UCSD-AML1 (cell line): ENCODE measurements around the gene MED12L.
"Not testable (repeated sequence)": the region's sequence is repeated elsewhere in the genome, so short reads cannot be mapped to it uniquely, and the experiment has no call there.

Experiments used
- DNase-seq: peaks from one replicate; lab custom pipeline; 2025; ENCODE audit not compliant: unreplicated experiment; lab: John Stamatoyannopoulos, UW

The MED12L gene, protein sequence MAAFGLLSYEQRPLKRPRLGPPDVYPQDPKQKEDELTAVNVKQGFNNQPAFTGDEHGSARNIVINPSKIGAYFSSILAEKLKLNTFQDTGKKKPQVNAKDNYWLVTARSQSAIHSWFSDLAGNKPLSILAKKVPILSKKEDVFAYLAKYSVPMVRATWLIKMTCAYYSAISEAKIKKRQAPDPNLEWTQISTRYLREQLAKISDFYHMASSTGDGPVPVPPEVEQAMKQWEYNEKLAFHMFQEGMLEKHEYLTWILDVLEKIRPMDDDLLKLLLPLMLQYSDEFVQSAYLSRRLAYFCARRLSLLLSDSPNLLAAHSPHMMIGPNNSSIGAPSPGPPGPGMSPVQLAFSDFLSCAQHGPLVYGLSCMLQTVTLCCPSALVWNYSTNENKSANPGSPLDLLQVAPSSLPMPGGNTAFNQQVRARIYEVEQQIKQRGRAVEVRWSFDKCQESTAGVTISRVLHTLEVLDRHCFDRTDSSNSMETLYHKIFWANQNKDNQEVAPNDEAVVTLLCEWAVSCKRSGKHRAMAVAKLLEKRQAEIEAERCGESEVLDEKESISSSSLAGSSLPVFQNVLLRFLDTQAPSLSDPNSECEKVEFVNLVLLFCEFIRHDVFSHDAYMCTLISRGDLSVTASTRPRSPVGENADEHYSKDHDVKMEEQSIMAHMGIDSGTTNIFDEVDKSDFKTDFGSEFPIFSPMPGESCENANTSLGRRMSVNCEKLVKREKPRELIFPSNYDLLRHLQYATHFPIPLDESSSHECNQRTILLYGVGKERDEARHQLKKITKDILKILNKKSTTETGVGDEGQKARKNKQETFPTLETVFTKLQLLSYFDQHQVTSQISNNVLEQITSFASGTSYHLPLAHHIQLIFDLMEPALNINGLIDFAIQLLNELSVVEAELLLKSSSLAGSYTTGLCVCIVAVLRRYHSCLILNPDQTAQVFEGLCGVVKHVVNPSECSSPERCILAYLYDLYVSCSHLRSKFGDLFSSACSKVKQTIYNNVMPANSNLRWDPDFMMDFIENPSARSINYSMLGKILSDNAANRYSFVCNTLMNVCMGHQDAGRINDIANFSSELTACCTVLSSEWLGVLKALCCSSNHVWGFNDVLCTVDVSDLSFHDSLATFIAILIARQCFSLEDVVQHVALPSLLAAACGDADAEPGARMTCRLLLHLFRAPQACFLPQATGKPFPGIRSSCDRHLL (N-terminal part only)

DNA sequence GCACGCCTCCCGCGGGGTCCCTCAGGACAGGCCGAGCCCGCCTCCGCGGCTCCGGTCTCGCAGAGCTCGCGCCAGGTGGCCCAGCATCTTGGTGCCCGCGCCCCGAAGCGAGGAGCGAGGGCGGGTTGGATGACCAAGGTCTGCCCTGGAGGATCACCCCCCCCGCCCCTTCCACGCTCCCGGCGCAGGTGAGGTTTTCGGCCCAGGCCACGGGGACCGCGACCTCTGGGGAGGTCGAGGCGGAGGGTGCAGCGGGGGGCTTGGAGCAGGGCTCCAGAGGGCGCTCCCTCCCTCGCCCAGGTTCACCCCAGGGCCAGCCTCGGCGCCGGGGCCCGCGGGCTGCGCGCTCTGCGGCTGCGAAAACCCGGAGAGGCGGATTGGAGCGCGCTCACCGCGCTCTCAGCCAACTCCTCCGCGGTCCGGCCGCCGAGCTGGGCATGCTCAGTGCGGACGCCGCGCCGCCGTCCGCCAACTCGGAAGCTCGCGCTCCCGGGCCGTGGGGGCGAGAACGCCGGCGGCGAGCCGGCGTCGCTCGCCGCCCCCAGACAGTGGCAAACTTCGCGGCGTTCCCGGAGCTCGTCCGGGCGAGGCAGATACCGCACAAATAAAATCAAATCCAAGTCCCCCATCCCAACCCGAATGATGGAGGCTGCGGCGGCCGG, at the start of gene MED12L:
TSS of gene MED12L (plus strand) at position 438 of the 662 bp plus-strand sequence. CDS start 1,263 bp downstream, outside the sequence.
- DNase-seq, result peak; percentile 86

DNA sequence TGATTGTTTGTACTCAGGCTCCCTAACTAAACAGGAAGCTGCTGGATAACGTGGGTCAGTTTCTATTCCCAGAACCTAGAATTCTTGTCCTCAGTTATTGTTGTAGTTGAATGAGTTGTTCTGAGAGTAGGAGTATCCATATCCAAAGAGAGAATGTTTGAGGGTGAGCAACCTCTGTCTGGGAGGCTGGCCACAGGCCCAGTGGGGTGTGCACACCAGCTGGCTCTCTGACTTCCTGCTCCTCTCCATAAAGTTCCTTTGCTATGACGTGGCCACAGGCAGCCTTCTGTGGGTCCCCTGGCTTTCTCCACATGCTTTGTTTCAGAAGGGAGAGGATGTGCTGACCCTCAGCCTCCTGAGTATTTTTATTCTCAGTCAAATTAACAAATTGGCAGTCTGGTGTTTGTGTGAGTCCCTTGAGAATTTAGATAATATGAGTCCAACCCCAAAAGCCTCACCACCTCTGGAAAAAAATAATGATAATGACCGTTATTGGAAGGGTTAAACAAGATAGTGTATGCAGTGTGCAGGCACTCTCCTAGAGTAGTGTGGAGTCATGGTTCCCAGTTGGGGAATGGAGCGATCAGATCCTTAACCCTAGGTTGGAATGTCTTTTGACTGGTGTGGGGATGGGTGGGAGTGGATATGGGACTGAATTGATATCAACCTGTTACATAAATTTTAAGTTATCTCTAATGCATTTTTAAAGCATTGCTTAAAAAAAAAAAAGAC, 47.6 kb upstream of the MED12L start:
- peak; percentile 17 for DNase-seq

DNA sequence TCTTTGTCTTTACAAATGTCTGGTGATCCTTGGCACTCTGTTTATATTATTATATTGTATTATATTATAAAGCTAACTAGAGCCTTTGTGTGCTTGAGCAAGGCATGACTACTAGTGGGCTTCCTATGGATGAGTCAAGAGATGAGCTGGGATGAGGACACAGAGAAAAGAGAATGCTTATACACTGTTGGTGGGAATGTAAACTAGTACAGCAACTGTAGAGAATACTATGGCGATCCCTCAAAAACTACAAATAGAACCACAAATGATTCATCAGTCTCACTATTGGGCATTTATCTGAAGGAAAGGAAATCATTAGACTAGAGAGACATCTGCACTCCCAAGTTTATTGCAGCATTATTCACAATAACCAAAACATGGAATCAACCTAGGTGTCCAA, 40.8 kb upstream of the MED12L start:
- DNase-seq, result no peak

DNA sequence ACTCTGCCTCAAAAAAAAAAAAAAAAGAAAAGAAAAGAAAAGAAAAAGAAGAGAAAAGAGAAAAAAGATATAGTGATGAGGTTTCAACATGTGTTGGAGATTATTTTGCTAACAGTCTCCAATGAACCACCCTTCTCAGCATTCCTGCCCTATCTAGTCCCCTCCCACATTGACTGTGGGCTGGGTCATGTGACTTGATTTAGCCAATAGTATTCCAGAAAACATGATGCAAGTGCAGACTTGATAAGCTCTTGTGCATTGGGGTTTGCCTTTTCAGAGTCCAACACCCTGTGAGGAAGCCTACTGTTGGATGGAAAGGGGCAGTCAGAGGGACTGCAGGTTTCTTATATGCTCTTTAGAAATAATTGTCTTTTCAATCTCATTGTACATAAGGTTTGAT, 37.8 kb upstream of the MED12L start:
- DNase-seq, result no peak

DNA sequence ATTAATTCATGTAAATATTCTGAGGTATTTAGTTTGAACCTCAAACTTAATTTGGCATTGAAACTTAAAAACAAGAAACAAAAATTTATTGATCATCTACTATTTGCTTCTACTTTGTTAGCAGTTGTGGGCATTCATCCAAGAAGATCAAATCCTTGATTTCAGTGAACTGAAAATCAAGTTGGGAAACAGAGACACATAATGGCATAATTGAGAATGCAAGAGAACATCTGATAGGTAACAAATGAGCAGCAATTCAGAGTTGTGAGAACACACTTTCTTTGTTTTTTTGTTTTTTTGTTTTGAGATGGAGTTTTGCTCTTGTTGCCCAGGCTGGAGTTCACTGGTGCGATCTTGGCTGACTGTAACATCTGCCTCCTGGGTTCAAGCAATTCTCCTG, 33.9 kb upstream of the MED12L start:
- no peak for DNase-seq

DNA sequence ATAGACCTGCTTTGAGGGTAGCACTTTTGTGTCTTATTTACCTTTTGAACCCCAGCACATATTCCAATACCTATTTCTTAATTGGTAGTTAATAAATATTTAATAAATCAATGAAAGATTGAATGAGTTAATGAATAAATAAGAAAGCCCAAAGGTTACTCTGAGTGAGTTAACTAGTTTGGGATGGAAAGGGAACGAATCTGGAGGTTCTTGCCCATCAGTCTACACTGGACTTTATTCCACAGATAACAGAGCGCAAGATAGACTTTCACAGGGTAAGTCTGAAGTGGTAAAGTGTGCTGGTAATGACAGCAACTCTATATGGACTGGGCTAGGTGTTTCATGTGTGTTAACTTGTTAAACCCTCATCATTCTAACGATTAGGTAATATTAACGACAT, 33.1 kb upstream of the MED12L start:
- no peak for DNase-seq

DNA sequence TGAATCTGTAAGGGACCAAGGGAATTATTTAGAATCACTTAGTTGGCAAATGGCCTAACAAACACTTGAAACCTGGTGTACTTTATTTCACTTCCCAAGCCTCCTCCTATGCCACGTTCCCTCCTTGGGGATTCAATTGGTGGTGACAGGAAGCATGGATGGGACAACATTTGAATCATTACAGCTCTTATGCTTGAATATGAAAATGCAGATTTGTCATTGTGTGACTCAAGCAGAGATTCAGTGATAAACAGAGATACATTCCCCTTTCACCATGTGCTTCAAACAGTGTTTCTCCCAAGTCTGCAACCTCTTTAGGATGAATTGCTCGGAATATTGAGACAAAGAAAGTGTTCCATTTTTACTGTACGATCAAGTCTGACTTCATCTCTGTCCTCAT, 32.7 kb upstream of the MED12L start:
- DNase-seq, result no peak

DNA sequence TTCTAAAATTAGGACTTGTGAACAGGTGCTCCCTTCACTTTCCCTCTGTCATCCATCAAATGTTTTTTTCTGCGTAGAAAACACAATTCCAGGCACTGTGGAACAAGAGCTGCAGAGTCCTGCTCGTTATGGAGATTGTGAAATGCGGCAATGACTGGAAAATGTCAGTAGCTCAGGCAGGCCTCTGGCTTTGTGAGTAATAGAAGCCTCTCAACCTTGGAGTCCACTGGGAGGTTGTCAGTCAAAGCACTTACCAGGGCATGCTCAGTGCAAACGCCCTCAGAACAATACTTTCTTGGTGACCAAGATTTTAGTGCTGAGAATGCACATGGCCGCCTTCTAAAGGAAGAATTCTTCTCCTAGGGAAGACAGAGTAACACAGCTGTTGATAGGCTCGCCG, 26.7 kb upstream of the MED12L start:
- no peak for DNase-seq

DNA sequence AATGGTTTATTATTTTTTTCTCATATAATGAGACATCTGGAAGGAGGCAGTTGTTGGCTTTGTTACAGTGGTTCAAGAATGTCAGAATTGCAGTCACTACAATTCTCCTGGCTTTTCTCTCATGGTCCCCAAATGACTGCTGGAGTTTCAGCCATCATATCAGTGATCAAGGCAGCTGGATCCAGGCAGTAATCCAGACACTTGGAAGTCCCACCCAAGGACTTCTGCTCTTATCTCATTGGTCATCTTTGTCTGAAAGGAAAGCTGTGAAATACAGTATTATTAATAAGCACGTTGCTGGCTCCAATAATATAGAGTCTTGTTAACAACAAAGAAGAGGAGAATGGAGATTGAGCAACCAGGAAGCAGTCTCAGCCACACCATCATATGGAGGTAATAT, 22.9 kb upstream of the MED12L start:
- DNase-seq, result no peak

DNA sequence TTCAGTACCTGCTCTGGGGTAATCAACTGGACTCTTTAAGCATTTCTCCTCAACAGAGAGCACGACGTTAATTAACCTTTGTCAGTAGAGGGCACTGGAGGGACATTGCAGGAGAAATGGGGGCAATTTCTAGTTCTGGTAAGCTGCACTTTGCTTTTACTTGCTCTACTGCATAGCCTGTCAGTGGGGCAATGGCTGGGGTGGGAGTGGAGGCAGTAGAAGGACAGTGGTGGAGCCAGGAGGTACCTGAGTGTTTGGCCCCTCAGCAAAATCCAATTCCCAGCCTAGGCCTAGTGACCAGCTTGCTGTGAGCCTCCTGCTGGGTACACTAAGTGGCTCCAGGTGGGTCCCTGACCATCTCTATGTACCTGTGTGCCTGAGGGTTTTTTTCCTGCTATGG, 18.3 kb upstream of the MED12L start:
- DNase-seq, result peak; percentile 34

DNA sequence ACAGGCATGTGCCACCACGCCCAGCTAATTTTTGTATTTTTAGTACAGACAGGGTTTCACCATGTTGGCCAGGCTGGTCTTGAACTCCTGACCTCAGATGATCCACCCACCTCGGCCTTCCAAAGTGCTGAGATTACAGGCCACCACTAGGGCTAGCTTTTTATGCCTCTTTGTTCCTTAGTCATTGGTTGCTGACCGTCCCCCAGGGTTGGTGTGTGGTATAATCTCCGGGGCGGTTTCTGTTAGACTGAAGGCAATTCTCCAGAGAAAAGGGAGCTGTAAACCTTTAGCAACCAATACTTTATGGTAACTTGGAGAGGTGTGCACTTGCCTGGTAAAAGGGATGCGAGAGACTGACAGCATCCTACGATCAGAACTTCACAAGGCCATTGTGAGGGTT, 12.6 kb upstream of the MED12L start:
- DNase-seq, result not testable (repeated sequence)

DNA sequence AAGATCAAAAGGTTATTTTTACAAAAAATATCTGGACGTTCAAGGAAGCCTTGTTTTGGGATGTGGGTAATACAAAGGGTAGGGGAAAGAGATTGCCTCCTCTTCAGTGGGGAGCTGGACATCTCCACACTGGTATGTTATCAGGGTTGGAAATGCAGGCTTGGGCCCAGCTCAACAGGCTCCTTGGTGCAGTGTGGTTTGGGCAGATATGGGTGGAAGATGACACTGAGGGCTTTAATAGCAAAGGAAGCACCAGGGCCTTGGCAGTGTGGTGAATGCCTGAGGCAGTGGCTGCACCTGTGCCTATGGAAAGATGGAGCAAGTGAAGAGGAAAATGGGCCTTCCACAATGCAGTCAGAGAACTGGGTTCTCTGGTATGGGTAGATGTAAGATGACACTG, 11.2 kb upstream of the MED12L start:
- DNase-seq, result no peak

DNA sequence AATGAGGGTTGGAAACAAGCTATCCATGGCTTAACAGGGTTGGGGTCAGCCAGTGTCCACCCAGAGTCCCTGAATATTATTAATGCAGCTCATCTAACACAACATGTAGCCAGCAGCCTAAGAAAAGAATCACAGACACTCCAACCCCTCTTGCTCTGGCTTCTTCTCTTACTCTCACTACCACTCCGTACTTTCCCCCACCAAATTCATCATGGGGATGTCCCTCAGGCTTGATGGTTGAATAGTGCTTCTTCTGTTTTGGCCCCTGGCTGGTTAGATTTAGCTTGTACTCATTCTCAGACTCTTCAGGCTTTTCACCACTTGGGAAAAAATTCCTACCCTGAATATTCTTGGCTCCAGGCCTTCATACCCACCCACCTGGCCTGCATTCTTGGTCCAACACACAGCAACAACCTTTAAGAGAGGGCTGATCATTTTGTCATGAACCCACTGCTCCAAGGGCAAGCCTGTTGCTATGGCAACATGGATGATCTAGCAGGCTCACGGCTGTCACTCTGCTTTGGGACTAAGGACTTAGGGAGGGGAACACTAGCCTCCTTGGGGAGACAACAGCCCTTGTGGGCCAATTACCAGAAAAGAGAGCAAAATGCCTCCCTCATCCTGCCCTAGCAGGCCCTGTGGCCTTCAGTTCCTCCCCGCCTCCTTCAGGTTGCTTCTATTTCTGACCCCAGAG, 9.4 kb upstream of the MED12L start:
- DNase-seq, result no peak

DNA sequence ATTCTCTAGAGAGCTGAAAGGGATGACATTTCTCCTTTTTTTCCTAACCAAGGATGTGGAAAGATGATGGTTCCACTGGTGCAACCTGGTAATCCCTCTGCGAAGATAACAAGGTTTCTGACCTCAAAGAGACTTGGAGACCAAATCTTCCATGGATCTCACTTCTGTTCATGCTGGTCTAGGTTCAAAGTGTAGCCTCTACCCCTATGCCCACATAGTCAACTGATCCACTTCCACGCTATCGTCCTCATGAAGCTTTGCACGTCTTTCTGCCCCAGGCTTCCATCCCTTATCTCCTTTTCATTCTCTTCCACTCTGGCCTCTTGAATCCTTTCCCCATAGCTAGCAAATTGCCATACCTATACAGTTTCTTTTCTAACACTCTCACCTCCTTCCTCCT, 8.8 kb upstream of the MED12L start:
- no peak for DNase-seq

DNA sequence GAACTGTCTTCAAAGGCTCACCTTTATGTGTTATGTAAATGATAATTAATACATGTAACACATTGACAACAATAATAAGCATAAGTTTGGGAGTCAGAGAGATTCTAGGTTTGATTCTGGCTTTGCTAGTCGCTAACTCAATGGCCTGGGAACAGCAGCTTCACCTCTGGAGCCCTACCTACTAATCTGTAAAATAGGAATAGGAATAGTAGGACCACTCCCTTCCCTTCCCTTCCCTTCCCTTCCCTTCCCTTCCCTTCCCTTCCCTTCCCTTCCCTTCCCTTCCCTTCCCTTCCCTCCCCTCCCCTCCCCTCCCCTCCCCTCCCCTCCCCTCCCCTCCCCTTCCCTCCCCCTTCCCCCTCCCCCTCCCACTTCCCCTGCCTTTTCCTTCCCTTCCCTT, 4.4 kb upstream of the MED12L start:
- not testable (repeated sequence) for DNase-seq

DNA sequence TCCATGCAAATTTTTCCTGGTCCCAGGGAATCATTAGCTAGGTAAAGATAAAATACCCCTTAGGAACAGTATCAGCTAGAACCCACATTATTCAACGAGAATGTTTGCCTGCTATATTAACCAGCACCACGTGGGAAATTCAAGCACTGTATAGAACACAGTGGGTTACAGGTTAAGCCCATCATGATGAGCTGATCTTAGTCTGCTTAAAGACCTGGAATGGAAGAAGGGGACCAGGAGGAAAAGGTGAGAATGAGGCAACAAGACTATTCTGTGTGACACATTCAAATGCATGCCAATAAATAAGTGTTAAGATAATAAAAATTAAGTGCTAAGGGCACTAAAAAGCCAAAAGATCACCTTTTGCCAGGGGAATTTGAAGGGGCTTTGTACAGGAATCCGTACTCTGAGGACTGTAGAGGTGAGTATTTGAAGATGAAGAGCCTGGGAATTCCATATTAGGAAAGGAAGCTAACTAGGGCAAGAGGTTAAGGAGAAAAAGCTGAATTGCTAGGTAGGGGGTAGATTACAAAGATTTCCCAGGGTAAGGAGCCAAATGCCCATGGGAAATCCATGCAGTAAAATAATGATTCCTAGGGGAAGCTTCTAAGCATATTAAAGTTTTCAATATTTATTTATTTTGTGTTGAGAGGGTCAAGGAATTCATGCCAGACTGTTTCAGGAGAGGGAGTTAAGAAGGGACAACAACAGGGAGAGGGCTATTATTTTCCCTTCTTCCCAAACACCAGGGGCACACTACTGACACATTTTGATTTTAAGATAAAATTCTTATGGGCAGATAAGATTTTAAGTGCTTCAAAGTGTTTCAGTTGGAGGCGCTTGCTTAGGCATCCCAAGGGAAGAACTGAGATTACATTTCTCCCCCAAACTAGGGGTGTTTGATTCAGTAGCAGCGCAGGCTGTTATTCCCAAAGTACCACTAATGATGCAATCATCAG, 2.3 kb upstream of the MED12L start:
- no peak for DNase-seq

DNA sequence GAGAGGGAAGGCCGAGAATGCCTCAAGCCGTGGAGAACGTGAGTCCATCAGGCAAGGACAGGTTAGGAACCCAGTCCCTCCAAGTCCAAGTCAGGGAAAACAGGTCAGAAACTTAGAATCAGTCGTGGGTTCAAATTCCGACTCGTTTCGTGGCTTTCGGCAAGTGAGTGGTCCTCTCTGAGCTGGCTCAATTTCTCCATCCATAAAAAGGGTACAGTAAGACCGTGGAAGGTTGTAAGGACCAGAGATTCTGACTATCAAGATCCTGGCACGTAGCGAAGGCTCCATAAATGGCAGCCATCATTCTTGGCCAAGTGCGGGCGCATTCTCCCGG, 604 bp upstream of the MED12L start:
- DNase-seq, result no peak

DNA sequence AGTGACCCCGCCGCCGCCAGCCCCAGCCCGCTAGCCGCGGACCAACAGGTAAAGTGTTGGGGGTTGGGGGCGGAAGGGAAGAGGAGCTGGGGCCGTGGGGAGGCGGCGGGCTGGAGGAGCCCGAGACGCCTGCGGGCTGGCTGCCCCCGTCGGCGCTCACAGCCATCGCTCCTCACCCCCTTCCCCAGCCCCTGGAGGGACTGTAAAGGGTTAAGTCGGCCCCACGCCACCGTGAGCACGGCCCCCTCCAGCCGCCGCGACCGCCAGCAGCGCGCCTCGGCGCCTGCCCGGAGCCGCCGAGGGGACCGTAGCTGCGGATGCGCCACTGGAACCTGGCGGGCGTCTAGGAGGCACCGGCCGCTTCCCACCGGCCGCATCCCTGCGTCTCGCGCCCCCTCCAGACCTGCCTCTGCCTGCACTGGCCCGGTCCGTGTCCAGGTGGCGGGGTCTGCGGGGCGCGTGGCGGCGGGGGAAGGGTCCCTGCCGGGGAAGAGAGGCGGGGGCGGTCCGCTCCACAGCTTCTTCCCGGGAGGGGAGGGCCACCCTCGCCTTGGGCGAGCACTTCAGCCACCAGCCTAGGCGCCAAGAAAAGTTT, 522 bp downstream of the MED12L start:
- DNase-seq, result peak; percentile 61
